ENCODE data around the gene ADAMTS5.

DNA sequence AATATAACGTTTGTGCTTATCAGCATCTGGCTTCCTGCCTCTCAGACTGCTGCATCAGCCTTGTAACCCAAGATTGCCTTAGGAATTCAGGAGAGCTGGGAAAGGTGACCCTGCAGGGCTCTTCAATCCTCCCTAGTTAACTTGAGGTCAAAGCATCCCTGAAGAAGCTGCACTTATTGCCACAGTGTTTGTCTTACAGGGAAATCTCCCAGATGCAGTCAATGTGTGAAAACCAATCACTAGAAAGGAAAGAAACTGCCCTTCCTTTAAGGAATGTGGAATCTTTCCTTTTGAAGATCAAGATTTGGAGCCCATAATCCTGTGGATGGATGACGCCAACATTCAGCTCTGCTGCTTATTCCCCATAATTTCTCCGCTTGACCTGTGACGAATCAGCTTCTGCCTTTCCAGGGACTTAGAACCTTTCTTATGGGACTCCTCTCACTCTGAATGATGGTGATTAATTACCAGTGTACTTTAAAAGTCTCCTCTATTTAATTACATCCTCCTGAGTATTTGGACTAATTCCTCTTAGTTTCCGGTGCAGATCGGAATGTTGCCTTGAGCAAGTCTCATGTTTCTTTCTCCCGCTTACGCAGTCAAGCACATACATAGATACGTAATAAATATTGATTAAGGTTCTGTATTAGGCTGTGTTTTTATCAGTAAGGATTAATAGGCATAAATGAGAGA is 14.4 kb downstream of the ADAMTS5 start:
- TF ChIP-seq, protein P1, sequence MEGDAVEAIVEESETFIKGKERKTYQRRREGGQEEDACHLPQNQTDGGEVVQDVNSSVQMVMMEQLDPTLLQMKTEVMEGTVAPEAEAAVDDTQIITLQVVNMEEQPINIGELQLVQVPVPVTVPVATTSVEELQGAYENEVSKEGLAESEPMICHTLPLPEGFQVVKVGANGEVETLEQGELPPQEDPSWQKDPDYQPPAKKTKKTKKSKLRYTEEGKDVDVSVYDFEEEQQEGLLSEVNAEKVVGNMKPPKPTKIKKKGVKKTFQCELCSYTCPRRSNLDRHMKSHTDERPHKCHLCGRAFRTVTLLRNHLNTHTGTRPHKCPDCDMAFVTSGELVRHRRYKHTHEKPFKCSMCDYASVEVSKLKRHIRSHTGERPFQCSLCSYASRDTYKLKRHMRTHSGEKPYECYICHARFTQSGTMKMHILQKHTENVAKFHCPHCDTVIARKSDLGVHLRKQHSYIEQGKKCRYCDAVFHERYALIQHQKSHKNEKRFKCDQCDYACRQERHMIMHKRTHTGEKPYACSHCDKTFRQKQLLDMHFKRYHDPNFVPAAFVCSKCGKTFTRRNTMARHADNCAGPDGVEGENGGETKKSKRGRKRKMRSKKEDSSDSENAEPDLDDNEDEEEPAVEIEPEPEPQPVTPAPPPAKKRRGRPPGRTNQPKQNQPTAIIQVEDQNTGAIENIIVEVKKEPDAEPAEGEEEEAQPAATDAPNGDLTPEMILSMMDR (IDR thresholded peaks at IDR 0.05; ENCODE audit: low read length): no peak
- TF ChIP-seq EZH2 (IDR thresholded peaks at IDR 0.05; ENCODE audit: borderline replicate concordance, low read length): no peak

All from OCI-LY1 (cell line).